ENCODE data around the gene CCT3.

- TF ChIP-seq EZH2 (IDR thresholded peaks at IDR 0.05; ENCODE audit: borderline replicate concordance, insufficient read depth, low read depth, low read length, poor library complexity, severe bottlenecking) (no peak), CTCF (IDR thresholded peaks at IDR 0.05) (no peak)
These were observed 75.4 kb downstream of the CCT3 start for GRCh38 chr1:156262461-156263287.

Data from B cell (primary cell).